ENCODE results near the gene LCA5L.
"Not testable (repeated sequence)": the region's sequence is repeated elsewhere in the genome, so short reads cannot be mapped to it uniquely, and the experiment has no call there.

The LCA5L gene

DNA sequence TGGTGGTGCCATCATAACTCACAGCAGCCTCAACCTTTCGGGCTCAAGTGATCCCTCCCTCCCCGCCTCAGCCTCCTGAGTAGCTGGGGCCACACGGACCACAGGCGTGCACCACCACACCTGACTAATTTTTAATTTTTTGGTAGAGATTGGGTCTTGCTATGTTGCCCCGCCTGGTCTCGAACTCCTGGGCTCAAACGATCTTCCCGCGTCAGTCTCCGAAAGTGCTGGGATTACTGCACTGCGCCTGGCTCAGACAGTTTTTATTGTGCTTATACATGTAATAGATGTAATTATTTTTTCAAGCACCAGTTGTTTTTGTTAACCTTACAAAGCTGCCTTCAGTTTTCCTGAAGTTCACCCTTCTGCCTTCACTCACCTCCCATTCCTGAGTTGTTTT is 58.7 kb downstream of the LCA5L start:
- no peak for DNase-seq

DNA sequence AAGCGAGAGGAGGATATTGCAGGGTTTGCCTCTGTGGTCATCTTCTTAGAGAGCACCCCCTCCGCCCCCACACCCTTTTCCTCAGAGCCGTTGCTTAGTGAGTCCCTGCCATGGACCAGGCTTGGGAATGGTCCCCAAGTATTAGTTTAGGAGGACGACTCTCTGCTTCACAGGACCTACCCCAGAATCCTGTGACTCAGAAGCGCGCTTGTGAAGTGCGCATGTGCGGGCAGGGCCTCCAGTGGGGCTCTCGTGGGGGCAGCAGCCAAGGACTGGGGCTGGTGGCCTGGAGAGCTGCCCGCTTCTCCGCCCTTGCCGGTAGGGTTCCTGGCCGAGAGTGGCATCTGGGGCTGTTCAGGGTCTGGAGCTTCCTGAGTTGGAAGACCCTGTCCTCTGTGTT is 59.4 kb downstream of the LCA5L start:
- DNase-seq: peak; percentile 27

DNA sequence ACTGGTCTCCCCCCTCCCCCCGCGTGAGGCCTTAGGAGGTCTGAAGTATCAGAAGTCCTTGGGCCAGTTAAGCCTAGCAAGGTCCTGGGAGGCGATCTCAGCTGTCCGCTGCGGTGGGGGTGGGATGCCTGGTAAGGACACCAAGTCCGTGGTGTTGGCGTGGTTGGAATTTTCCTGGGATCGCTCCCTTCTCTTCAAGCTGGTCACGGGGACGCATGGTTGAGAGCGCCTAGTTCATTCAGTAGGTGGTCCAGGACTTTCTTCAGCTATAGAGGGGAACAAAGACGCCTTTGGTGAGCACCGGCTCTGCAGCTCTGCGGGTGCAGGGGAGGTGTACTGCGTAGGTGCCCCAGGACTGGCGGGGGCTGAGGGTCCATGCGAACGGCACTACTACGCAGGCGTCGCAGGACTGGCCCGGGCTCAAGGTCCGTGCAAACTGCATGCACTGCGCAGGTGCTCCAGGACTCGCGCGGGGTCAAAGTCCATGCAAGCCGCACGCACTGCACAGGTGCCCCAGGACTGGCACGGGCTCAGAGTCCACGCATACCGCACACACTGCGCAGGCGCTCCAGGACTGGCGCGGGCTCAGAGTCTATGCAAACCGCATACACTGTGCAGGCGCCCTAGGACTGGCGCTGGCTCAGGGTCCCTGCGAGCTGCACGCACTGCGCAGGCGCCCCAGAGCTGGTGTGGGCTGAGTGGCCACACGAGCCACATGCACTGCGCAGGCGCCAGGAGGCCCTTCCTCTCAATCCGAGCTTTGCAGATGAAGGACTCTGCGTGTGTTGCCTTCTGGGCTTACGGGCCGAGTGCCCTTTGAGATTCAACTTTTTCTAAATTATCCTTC is 60.1 kb downstream of the LCA5L start:
- DNase-seq: peak; percentile 84

GRCh38 chr21:39384674-39385298 is 60.8 kb downstream of the LCA5L start:
- DNase-seq: no peak

DNA sequence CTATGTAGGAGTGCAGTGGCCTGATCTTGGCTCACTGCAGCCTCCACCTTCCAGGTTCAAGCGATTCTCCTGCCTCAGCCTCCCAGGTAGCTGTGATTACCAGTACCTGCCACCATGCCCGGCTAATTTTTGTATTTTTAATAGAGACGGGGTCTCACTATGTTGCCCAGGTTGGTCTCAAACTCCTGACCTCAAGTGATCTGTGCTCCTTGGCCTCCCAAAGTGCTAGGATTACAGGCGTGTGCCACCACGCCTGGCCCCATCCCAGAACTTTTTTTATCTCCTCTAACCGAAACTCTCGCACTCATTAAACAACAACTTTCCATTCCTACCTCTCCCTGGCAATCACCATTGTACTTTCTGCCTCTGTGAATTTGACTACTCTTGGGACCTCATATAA is 63.5 kb downstream of the LCA5L start:
- DNase-seq: not testable (repeated sequence)

GRCh38 chr21:39381009-39381408 is 64.6 kb downstream of the LCA5L start:
- DNase-seq: peak; percentile 58

- peak; percentile 97 for DNase-seq
Measured at GRCh38 chr21:39379986-39380891, 65.3 kb downstream of the LCA5L start.

DNA sequence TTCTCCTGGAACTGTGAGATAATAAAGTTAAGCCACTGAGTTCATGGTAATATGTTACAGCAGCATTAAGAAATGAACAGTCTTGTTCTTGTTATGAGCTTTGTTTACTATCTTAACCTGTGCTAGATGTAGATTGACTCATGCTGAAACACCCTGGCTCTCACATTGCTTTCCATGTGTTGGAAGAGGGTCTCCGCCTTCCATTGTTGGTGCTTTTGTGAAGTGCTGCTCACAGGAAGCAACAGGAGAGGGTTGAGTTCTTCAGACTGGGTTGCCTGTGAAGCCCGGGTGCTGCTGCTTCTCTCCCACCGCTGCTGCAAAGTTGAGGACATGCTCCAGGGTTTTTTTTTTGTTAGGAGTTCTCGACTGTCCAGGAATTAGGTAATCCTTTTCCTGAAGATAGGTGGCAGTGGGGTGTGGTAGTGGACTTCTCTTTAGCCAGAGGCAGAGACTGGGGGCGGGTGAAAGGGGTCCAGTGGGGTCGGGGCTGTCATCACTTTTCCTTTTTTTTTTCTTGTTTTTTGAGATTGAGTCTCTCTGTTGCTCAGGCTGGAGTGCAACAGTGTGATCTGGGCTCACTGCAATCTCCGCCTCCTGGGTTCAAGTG is 68.0 kb downstream of the LCA5L start:
- no peak for DNase-seq

DNA sequence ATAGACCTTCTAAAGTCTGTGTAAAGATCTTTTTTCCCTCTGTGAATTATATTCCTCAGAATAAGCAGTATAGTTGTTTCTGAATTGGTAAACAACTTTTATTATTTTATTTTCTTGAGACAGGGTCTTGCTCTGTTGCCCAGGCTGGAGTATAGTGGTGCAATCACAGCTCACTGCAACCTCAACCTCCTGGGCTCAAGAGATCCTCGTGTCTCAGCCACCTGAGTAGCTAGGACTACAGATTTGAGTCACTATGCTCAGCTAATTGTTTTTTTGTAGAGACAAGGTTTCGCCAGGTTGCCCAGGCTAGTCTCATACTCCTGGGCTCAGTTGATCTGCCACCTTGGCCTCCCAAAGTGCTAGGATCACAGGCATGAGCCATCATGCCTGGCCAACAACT is 70.1 kb downstream of the LCA5L start:
- DNase-seq: no peak

GRCh38 chr21:39374046-39374445 is 71.5 kb downstream of the LCA5L start:
- no peak for DNase-seq

DNA sequence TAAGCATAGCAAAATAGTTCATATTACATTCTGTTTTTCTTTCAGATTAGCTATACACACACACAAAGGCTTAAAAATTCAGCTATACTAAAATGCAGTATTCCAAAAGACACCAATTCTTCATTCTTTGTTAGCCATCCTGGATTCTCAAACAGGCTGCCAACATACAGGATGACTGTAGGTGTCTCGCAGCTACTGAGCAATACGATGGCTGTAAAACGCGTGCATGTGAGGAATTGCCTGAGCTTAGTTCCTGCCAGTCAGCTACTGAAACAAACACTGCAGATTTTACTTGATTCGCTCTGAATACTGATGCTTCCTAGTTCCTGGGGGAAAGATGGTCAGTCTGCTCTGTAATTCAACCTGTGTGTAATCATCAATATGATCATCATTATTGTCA is 71.9 kb downstream of the LCA5L start:
- peak; percentile 61 for DNase-seq

GRCh38 chr21:39369896-39370288 is 75.7 kb downstream of the LCA5L start:
- DNase-seq: not testable (repeated sequence)

GRCh38 chr21:39367783-39368182 is 77.8 kb downstream of the LCA5L start:
- no peak for DNase-seq

DNA sequence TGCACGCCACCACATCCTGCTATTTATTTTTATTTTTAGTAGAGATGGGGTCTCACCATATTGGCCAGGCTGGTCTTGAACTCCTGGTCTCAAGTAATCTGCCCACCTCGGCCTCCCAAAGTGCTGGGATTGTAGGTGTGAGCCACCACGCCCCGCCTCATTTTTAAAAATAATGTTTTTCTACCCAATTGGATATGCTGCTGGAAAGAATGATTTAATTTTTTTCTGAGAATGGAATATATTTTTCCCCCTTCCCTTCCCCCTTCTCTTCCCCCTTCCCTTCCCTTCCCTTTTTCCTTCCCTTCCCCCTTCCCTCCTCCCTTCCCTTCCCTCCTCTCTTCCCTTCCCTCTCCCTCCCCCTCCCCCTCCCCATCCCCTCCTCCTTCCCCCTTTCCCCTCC is 79.0 kb downstream of the LCA5L start:
- no peak for DNase-seq

DNA sequence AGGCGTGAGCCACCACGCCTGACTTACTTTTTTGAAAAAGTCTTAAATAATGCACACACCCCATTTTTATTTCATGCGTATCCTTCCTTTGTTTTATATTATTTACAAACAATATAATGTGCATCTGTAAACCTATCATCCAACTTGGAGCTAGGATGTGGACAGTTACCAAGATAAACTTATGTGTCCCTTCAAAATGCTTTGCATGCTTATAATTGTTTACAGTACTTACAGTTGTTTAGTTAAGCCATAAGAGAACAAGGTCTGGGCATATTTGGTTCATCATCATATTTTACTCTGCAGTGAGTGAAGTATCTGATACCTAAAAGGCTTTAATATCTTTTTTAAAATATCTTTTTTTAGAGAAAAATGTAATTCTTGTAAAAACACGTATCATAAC is 80.6 kb downstream of the LCA5L start:
- no peak for DNase-seq

- peak; percentile 16 for DNase-seq
Measured at GRCh38 chr21:39363607-39364555, 81.7 kb downstream of the LCA5L start.

- no peak for DNase-seq
Measured at GRCh38 chr21:39362733-39363132, 82.8 kb downstream of the LCA5L start.

GRCh38 chr21:39359382-39359781 is 86.2 kb downstream of the LCA5L start:
- no peak for DNase-seq
